Activated T-helper 17 cell treated with anti-CD3 and anti-CD28 coated beads, Interleukin-2, amount 50 U/mL, for 72 hours (primary cell): ENCODE measurements around the gene TSC1. TPM values are rescaled to one million over a fixed set of nuclear protein-coding genes. Genes with fewer than 3 reads are reported as not detected.
"Not testable (repeated sequence)": the region's sequence is repeated elsewhere in the genome, so short reads cannot be mapped to it uniquely, and the experiment has no call there.

Source experiments
- ATAC-seq: fragments of 150-1000 bp; cut with Tn5 transposase; replicated peaks from 2 replicates; pipeline ENCODE4 v1.10.0; 2021; ENCODE audit warnings: mild to moderate bottlenecking, moderate library complexity
- H3K27ac Mint-ChIP-seq: one replicate; pipeline ENCODE4 v1.8.0; 2022; ENCODE audit warnings: mixed read lengths
- H3K27me3 Mint-ChIP-seq: one replicate; pipeline ENCODE4 v1.8.0; 2022; ENCODE audit warnings: mixed read lengths
- H3K36me3 Mint-ChIP-seq: one replicate; pipeline ENCODE4 v1.8.0; 2022; ENCODE audit warnings: low read depth, mild to moderate bottlenecking, mixed read lengths
- H3K4me1 Mint-ChIP-seq: one replicate; pipeline ENCODE4 v1.8.0; 2022; ENCODE audit warnings: mixed read lengths
- H3K4me3 Mint-ChIP-seq: one replicate; pipeline ENCODE4 v1.8.0; 2022; ENCODE audit warnings: mild to moderate bottlenecking, mixed read lengths
- H3K9me3 Mint-ChIP-seq: one replicate; pipeline ENCODE4 v1.8.0; 2022; ENCODE audit warnings: mixed read lengths
- total RNA-seq, 2 donors: library from RNA; stranded (reverse); gene quantifications; one replicate each; pipeline ENCODE4 v1.2.3, GENCODE V29; 2022

Gene TSC1
- total RNA-seq, 2 donors from 2014 or later: 31.2 to 45.4 TPM

- H3K4me3 Mint-ChIP-seq: no peak overlapping the region
- H3K9me3 Mint-ChIP-seq: no peaks in the 10 kb centered on the region
- no peak for ATAC-seq
- H3K36me3 Mint-ChIP-seq: no peaks in the 10 kb centered on the region
- H3K27me3 Mint-ChIP-seq: peaks cover 39% of the 10 kb centered on the region
- H3K4me1 Mint-ChIP-seq: no peaks in the 10 kb centered on the region
- H3K27ac Mint-ChIP-seq: no peak overlapping the region
Measured at GRCh38 chr9:132984202-132985070, 40.0 kb upstream of the TSC1 start.

- no peaks in the 10 kb centered on the region for H3K36me3 Mint-ChIP-seq
- H3K27ac Mint-ChIP-seq: no peak overlapping the region
- ATAC-seq: no peak
- peaks cover 38% of the 10 kb centered on the region for H3K27me3 Mint-ChIP-seq
- H3K4me1 Mint-ChIP-seq: peaks cover 1% of the 10 kb centered on the region
- H3K9me3 Mint-ChIP-seq: no peaks in the 10 kb centered on the region
- no peak overlapping the region for H3K4me3 Mint-ChIP-seq
Measured at GRCh38 chr9:132983491-132984201, 39.2 kb upstream of the TSC1 start.

- Mint-ChIP-seq H3K27ac (no peak overlapping the region), H3K4me3 (no peak overlapping the region), H3K36me3 (no peaks in the 10 kb centered on the region), H3K9me3 (no peaks in the 10 kb centered on the region), H3K27me3 (peaks cover 42% of the 10 kb centered on the region), H3K4me1 (peaks cover 4% of the 10 kb centered on the region)
- ATAC-seq: no peak
Measured at GRCh38 chr9:132982458-132982857, 38.0 kb upstream of the TSC1 start.

- no peak for ATAC-seq
Measured at GRCh38 chr9:132980157-132980556, 35.7 kb upstream of the TSC1 start.

GRCh38 chr9:132978451-132979131 is 34.2 kb upstream of the TSC1 start, which contains the start of gene GFI1B:
TSS of gene GFI1B (plus strand) at chr9:132978694. CDS start at chr9:132986679, 7,985 bp downstream.
- H3K27ac Mint-ChIP-seq: no peak within 1 kb of the TSS
- no peaks in the 10 kb centered on the region for H3K9me3 Mint-ChIP-seq
- peaks cover 38% of the 10 kb centered on the region for H3K27me3 Mint-ChIP-seq
- H3K36me3 Mint-ChIP-seq: no peaks in the 10 kb centered on the region
- H3K4me1 Mint-ChIP-seq: peaks cover 4% of the 10 kb centered on the region
- no peak for ATAC-seq
- no peak within 1 kb of the TSS for H3K4me3 Mint-ChIP-seq

More at GRCh38 chr9:132980157-132980556, 35.7 kb upstream of the TSC1 start:
- Mint-ChIP-seq H3K27me3 (peaks cover 33% of the 10 kb centered on the region), H3K4me3 (no peak overlapping the region), H3K9me3 (no peaks in the 10 kb centered on the region), H3K4me1 (peaks cover 4% of the 10 kb centered on the region), H3K36me3 (no peaks in the 10 kb centered on the region), H3K27ac (no peak overlapping the region)

- Mint-ChIP-seq H3K4me1 (peaks cover 4% of the 10 kb centered on the region), H3K4me3 (no peak overlapping the region), H3K36me3 (no peaks in the 10 kb centered on the region), H3K9me3 (no peaks in the 10 kb centered on the region), H3K27ac (no peak overlapping the region), H3K27me3 (peaks cover 38% of the 10 kb centered on the region)
- no peak for ATAC-seq
Measured at GRCh38 chr9:132978112-132978450, 33.7 kb upstream of the TSC1 start.

GRCh38 chr9:132976571-132976970 is 32.2 kb upstream of the TSC1 start:
- Mint-ChIP-seq H3K4me1 (peaks cover 4% of the 10 kb centered on the region), H3K36me3 (no peaks in the 10 kb centered on the region), H3K27me3 (peaks cover 29% of the 10 kb centered on the region), H3K9me3 (no peaks in the 10 kb centered on the region), H3K27ac (no peak overlapping the region), H3K4me3 (no peak overlapping the region)
- no peak for ATAC-seq

- ATAC-seq: no peak
- Mint-ChIP-seq H3K36me3 (no peaks in the 10 kb centered on the region), H3K4me3 (no peak overlapping the region), H3K4me1 (peaks cover 4% of the 10 kb centered on the region), H3K9me3 (no peaks in the 10 kb centered on the region), H3K27ac (no peak overlapping the region), H3K27me3 (peaks cover 32% of the 10 kb centered on the region)
Measured at GRCh38 chr9:132975961-132976360, 31.5 kb upstream of the TSC1 start.

- Mint-ChIP-seq H3K36me3 (no peaks in the 10 kb centered on the region), H3K4me1 (peaks cover 4% of the 10 kb centered on the region), H3K27me3 (peaks cover 19% of the 10 kb centered on the region), H3K27ac (no peak overlapping the region), H3K9me3 (no peaks in the 10 kb centered on the region), H3K4me3 (no peak overlapping the region)
- peak; percentile 31 for ATAC-seq
Measured at GRCh38 chr9:132973713-132974112, 29.3 kb upstream of the TSC1 start.

GRCh38 chr9:132973166-132973565 is 28.8 kb upstream of the TSC1 start:
- Mint-ChIP-seq H3K36me3 (no peaks in the 10 kb centered on the region), H3K4me1 (no peaks in the 10 kb centered on the region), H3K27me3 (peaks cover 13% of the 10 kb centered on the region), H3K27ac (no peak overlapping the region), H3K9me3 (no peaks in the 10 kb centered on the region), H3K4me3 (no peak overlapping the region)
- ATAC-seq: no peak

- Mint-ChIP-seq H3K4me1 (no peaks in the 10 kb centered on the region), H3K9me3 (no peaks in the 10 kb centered on the region), H3K27ac (no peak overlapping the region), H3K27me3 (peaks cover 9% of the 10 kb centered on the region), H3K36me3 (no peaks in the 10 kb centered on the region), H3K4me3 (no peak overlapping the region)
- no peak for ATAC-seq
Measured at GRCh38 chr9:132970324-132971062, 26.1 kb upstream of the TSC1 start.

- Mint-ChIP-seq H3K27ac (no peak overlapping the region), H3K4me1 (no peaks in the 10 kb centered on the region), H3K36me3 (no peaks in the 10 kb centered on the region), H3K4me3 (no peak overlapping the region), H3K27me3 (peaks cover 8% of the 10 kb centered on the region), H3K9me3 (no peaks in the 10 kb centered on the region)
- no peak for ATAC-seq
Measured at GRCh38 chr9:132969783-132970182, 25.4 kb upstream of the TSC1 start.

GRCh38 chr9:132967908-132968307 is 23.5 kb upstream of the TSC1 start:
- not testable (repeated sequence) for H3K36me3 Mint-ChIP-seq, H3K4me1 Mint-ChIP-seq, H3K27ac Mint-ChIP-seq, H3K9me3 Mint-ChIP-seq, ATAC-seq, H3K4me3 Mint-ChIP-seq, H3K27me3 Mint-ChIP-seq

- no peaks in the 10 kb centered on the region for H3K36me3 Mint-ChIP-seq
- H3K27ac Mint-ChIP-seq: no peak overlapping the region
- no peak for ATAC-seq
- H3K9me3 Mint-ChIP-seq: no peaks in the 10 kb centered on the region
- H3K27me3 Mint-ChIP-seq: peaks cover 3% of the 10 kb centered on the region
- no peak overlapping the region for H3K4me3 Mint-ChIP-seq
- H3K4me1 Mint-ChIP-seq: no peaks in the 10 kb centered on the region
Measured at GRCh38 chr9:132965478-132965877, 21.1 kb upstream of the TSC1 start.
